ENCODE results near the gene RFX3.
"Not testable (repeated sequence)": the region's sequence is repeated elsewhere in the genome, so short reads cannot be mapped to it uniquely, and the experiment has no call there.

Gene RFX3

DNA sequence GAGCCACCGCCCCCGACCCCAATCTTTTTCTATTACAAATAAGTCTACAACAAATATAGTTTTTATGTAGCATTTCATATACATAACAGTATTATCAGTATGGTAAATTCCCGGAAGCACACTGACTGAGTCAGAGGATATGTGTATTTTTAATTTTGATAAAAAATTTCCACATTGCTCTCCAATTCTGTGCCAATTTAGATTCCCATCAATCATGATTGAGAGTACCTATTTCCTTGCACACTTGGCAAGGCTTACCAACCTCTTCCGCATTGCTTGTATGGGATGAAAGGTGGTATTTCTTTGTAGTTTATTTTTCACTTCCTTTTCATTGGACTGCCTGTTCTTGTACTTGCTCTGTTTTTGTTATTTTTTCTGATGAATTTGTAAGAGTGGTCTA is 204.6 kb downstream of the RFX3 start:
- TF ChIP-seq, protein P1, sequence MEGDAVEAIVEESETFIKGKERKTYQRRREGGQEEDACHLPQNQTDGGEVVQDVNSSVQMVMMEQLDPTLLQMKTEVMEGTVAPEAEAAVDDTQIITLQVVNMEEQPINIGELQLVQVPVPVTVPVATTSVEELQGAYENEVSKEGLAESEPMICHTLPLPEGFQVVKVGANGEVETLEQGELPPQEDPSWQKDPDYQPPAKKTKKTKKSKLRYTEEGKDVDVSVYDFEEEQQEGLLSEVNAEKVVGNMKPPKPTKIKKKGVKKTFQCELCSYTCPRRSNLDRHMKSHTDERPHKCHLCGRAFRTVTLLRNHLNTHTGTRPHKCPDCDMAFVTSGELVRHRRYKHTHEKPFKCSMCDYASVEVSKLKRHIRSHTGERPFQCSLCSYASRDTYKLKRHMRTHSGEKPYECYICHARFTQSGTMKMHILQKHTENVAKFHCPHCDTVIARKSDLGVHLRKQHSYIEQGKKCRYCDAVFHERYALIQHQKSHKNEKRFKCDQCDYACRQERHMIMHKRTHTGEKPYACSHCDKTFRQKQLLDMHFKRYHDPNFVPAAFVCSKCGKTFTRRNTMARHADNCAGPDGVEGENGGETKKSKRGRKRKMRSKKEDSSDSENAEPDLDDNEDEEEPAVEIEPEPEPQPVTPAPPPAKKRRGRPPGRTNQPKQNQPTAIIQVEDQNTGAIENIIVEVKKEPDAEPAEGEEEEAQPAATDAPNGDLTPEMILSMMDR (conservative IDR thresholded peaks at IDR 0.05) = no peak
- TF ChIP-seq ZFX (IDR thresholded peaks at IDR 0.05) = no peak
- no peak overlapping the region for H3K27ac ChIP-seq

DNA sequence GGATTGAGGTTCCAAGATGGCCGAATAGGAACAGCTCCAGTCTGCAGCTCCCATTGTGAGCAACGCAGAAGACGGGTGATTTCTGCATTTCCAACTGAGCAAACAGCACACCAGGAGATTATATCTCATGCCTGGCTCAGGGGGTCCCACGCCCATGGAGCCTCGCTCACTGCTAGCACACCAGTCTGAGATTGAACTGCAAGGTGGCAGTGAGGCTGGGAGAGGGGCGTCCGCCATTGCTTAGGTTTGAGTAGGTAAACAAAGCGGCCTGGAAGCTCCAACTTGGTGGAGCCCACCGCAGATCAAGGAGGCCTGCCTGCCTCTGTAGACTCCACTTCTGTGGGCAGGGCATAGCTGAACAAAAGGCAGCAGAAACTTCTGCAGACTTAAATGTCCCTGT is 213.2 kb downstream of the RFX3 start:
- H3K27ac ChIP-seq = not testable (repeated sequence)

DNA sequence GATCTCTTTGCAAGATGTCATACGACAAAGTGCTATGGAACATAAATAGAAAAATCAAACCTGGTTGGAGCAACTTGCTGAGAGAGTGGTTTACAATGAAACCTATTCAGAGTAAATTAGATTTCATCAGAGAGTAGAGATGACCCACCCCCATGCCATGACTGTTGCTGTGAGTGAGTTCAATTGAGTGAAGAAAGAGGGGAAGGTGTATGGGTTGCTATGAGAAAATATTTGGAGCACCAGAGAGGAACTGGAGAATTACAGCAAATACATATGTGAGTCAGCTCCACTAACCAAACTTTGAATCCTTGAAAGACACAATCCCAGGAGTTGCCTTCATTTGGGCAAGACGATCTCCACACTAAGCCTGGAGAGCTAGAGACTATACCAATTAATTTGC is 217.2 kb downstream of the RFX3 start:
- TF ChIP-seq, protein P1 (conservative IDR thresholded peaks at IDR 0.05) = no peak
- TF ChIP-seq ZFX (IDR thresholded peaks at IDR 0.05) = no peak
- no peak overlapping the region for H3K27ac ChIP-seq

DNA sequence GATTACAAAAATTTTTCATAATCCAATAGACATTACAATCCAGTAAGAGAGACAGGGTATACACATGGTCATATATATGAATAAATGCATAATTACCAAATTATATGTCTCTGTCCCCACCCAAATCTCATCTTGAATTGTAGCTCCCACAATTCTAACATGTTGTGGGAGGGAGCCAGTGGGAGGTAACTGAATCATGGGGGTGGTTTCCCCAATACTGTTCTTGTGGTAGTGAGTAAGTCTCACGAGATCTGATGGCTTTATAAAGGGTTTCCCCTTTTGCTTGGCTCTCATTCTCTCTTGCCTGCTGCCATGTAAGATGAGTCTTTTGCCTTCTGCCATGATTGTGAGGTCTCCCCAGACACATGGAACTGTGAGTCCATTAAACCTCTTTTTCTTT is 221.4 kb downstream of the RFX3 start:
- H3K27ac ChIP-seq = not testable (repeated sequence)

DNA sequence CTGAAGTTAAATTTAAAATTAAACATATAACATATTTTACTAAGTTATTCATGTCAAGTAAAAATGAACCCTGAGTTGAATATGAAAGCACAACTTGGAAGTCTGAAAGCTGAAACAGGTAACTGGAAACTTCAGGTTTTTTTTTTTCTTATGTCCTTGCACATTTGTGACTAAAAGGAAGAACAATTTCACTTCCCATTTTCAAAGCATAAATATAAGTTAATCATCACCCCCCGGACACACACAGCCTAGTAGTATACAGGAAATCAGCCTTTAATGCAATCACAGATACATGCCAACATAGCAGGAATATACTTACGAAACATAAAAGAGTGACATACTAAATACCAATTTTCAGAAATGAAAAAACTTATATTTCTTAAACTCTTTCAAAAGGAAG is 225.9 kb downstream of the RFX3 start:
- TF ChIP-seq, protein P1 (conservative IDR thresholded peaks at IDR 0.05) = no peak
- TF ChIP-seq ZFX (IDR thresholded peaks at IDR 0.05) = no peak
- H3K27ac ChIP-seq = no peak overlapping the region

DNA sequence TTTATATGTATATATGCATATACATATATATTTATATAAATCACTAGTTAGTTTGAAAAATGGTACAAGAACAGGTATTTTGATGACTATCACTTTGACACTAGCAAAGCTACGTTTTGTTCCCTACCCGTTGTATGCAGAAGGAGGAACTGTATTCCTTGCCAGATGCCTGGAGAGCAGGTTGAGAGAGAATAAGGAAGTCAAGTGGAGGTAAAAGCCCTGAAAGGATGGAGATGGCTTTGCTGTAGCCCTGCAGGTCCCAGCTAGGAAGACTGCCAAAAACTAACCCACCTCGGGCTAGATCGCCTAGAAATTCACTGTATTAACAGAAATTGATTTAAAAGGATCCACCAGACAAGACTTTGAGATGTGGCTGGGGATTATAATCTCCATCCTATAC is 229.3 kb downstream of the RFX3 start:
- H3K27ac ChIP-seq = no peak overlapping the region
- TF ChIP-seq, protein P1 (conservative IDR thresholded peaks at IDR 0.05) = no peak
- no peak for TF ChIP-seq ZFX (IDR thresholded peaks at IDR 0.05)

DNA sequence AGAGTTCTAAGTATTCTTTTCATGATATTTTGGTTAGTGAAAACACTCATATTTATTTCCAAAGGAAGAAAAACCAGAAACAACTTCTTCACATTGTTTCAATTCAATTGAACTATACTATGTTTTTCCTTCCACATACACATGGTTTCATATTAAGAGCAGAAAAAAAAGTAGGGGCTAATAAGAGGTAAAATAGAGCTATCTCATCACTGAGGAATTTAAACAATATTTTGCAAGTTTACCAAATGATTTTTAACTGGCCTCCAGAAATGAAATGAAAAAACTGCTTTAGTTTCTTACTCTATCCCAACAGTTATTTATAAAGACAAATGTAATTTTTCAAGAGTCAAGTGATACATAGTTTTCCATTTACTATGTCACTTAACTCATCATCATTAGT is 233.5 kb downstream of the RFX3 start:
- TF ChIP-seq, protein P1 (conservative IDR thresholded peaks at IDR 0.05) = no peak
- no peak for TF ChIP-seq ZFX (IDR thresholded peaks at IDR 0.05)
- no peak overlapping the region for H3K27ac ChIP-seq

DNA sequence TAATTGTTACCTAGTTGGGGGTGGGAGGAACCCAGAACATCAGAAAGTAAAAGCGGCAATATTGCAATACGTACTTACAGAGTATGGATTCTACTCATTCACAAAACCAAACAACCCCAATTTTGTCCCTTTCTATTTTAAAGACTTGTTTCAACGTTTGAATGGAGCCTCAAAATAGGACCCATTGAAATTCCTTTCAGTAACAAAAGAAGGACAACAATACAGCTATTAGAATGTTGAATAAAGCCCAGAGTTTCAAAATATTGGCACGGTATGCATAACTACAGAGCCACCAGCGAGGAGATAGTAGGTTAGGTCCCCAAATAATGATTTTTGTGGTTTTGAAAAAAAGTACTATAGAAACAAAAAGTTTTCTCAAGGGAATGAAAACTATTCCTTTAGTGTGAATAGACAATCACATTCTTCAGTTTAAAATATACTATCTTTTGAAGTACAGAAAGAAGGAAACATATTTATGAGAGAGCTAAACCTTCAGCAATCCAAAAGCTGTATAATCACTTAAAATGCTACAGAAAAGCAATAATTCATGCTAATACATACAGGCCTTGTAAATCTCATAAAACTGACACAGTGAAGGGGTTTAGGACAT is 235.5 kb downstream of the RFX3 start:
- TF ChIP-seq ZFX (IDR thresholded peaks at IDR 0.05) = no peak
- TF ChIP-seq, protein P1 (conservative IDR thresholded peaks at IDR 0.05) = no peak
- H3K27ac ChIP-seq = no peak overlapping the region

All from C4-2B (cell line).